Fibroblast of lung (primary cell): ENCODE results near the gene TIMM13. TPM values are rescaled to one million over a fixed set of nuclear protein-coding genes. Genes with fewer than 3 reads are reported as not detected.

ENCODE experiments used
- DNase-seq, 2 donors: peaks; one replicate each; pipeline versions ENCODE4 v3.0.0 to v3.0.0-alpha.2; 2010; ENCODE audit warnings: low read depth in 2 of 2
- H2AFZ ChIP-seq: 2 replicates; pipeline ENCODE4 v1.5.1; 2012; ENCODE audit warnings: low read length, control low read depth, inconsistent platforms
- H3K27ac ChIP-seq: 2 replicates; pipeline ENCODE4 v1.5.1; 2011; ENCODE audit warnings: low read length, control low read depth; ENCODE audit not compliant: insufficient read depth
- H3K27me3 ChIP-seq: 2 replicates; pipeline ENCODE4 v1.5.1; 2011; ENCODE audit warnings: mild to moderate bottlenecking, low read length; ENCODE audit not compliant: control insufficient read depth, insufficient read depth
- H3K36me3 ChIP-seq: 2 replicates; pipeline ENCODE4 v1.5.1; 2011; ENCODE audit warnings: low read length; ENCODE audit not compliant: control insufficient read depth, insufficient read depth
- H3K4me1 ChIP-seq: 2 replicates; pipeline ENCODE4 v1.5.1; 2011; ENCODE audit warnings: low read length; ENCODE audit not compliant: control insufficient read depth, insufficient read depth; ENCODE audit errors: extremely low read depth
- H3K4me2 ChIP-seq: 2 replicates; pipeline ENCODE4 v1.5.1; 2011; ENCODE audit warnings: low read length, control low read depth; ENCODE audit not compliant: insufficient read depth; ENCODE audit errors: extremely low read depth
- H3K4me3 ChIP-seq, 4 experiments: fragments of 200-600 bp in 1 of 4; sonication (generic) in 1 of 4; replicated peaks in 1 of 4; 2 replicates each; pipeline ENCODE4 v1.5.1; 2011 to 2016; ENCODE audit warnings: low read length in 4 of 4, low read depth in 3 of 4, mild to moderate bottlenecking in 3 of 4, control low read depth in 2 of 4, inconsistent platforms in 1 of 4, mixed read lengths in 1 of 4; ENCODE audit not compliant: insufficient read depth in 1 of 4; ENCODE audit errors: control extremely low read depth in 1 of 4
- H3K79me2 ChIP-seq: 2 replicates; pipeline ENCODE4 v1.5.1; 2012; ENCODE audit warnings: mild to moderate bottlenecking, low read length, inconsistent platforms; ENCODE audit not compliant: control insufficient read depth, insufficient read depth
- H3K9ac ChIP-seq: 2 replicates; pipeline ENCODE4 v1.5.1; 2011; ENCODE audit warnings: mild to moderate bottlenecking, low read length, control low read depth; ENCODE audit not compliant: insufficient read depth
- H3K9me3 ChIP-seq: 2 replicates; pipeline ENCODE4 v1.5.1; 2012; ENCODE audit warnings: low read depth, low read length; ENCODE audit not compliant: control insufficient read depth, insufficient read depth
- H4K20me1 ChIP-seq: 2 replicates; pipeline ENCODE4 v1.5.1; 2011; ENCODE audit warnings: low read length; ENCODE audit not compliant: control insufficient read depth, insufficient read depth; ENCODE audit errors: extremely low read depth
- CTCF ChIP-seq, 2 donors: IDR thresholded peaks in 1 of 2; conservative IDR thresholded peaks in 1 of 2; 1 replicate in 1 of 2; 2 replicates in 1 of 2; pipeline ENCODE4 v1.5.1; 2011 to 2012; ENCODE audit warnings: low read length in 2 of 2, control low read depth in 1 of 2, inconsistent platforms in 1 of 2, low read depth in 1 of 2, mild to moderate bottlenecking in 1 of 2
- EZH2 ChIP-seq: IDR thresholded peaks from 2 replicates; pipeline ENCODE4 v1.5.1; 2012; ENCODE audit warnings: low read length, control low read depth, mild to moderate bottlenecking; ENCODE audit errors: missing control alignments
- polyA plus RNA-seq, 2 donors: library from polyadenylated mRNA; depleted of rRNA in 1 of 2; stranded (reverse) in 1 of 2; unstranded in 1 of 2; fragments of >200 nt; gene quantifications; 2 replicates each; pipeline ENCODE4 v1.2.1, GENCODE V29; 2011 to 2012; ENCODE audit warnings: missing spikeins in 1 of 2
- total RNA-seq: library from RNA; depleted of rRNA; stranded (reverse); fragments of >200 nt; gene quantifications from 2 replicates; pipeline ENCODE4 v1.2.1, GENCODE V29; 2014

The TIMM13 gene
- total and polyA plus RNA-seq, 2 donors (not counting 1 experiment from before 2014, with no cell fraction given), result 14.1 to 27.6 TPM

- Histone ChIP-seq H3K4me2 (peak overlapping the region; percentile 87), H3K4me1 (peaks cover 2% of the 10 kb centered on the region), H3K36me3 (no peaks in the 10 kb centered on the region), H3K27me3 (no peaks in the 10 kb centered on the region), H3K9ac (no peak overlapping the region), H3K9me3 (no peaks in the 10 kb centered on the region), H3K27ac (peak overlapping the region; percentile 52), H3K79me2 (no peaks in the 10 kb centered on the region), H4K20me1 (no peaks in the 10 kb centered on the region), H2AFZ (peak overlapping the region; percentile 45), H3K4me3 (peak overlapping the region; percentile 35 to 87 (median 76))
- no peak for TF ChIP-seq EZH2
- no peak for TF ChIP-seq CTCF (conservative IDR thresholded peaks at IDR 0.05 in 1 of 2, IDR thresholded peaks at IDR 0.05 in 1 of 2; ENCODE audit: low read depth in 1 of 2, low read length in 2 of 2)
- peak; percentile 96 to 99 for DNase-seq
Measured at GRCh38 chr19:2462635-2463421, 35.4 kb upstream of the TIMM13 start.

DNA sequence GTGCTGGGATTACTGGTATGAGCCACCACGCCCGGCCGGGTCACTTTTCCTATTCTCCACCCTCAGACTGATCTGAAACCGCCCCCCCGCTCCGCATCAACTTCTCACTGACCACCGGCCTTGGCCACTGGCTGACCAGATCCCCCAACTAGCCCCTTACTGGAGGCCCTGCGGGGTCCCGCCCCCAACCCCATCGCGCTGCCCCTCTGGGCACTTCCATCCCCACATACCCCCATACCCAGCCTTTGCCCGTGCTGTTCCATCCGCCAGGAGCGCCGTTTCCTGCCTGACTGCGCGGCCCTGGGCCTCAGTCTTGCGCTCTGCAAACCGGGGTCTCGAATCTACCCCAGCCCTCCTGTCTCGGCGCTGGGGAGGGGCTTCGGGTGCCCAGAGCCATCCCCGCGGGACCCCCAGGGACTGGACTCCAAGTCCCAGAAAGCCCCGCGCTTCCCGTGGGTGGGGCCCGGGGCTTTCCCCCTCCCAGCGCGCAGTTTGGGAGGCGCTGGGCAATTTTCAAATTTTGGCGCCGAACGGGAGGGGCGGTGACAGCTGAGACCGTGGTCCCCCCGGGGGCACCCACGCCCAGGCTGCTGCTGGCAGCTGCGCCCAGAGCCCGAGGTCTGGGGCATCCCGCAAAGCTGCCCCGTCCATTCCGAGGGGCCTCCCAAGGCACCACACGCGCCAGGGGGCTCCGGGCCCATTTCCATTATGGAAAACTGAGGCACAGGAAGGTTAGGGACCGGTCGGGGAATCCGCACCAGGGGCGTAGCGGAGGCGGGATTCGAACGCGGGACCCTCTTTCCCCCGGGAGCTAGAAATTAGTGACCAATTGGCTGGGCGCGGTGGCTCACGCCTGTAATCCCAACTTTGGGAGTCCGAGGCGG is 34.6 kb upstream of the TIMM13 start:
- DNase-seq, result peak; percentile 49 to 66
- Histone ChIP-seq H3K27ac (peak overlapping the region; percentile 52), H3K9ac (peak overlapping the region; percentile 66)

More for the DNA sequence above, 34.6 kb upstream of the TIMM13 start:
- Histone ChIP-seq H2AFZ (peak overlapping the region; percentile 86), H3K9me3 (no peaks in the 10 kb centered on the region), H3K4me1 (peaks cover 3% of the 10 kb centered on the region), H3K36me3 (no peaks in the 10 kb centered on the region), H3K4me2 (peak overlapping the region; percentile 87), H4K20me1 (no peaks in the 10 kb centered on the region), H3K79me2 (peaks cover 2% of the 10 kb centered on the region), H3K27me3 (no peaks in the 10 kb centered on the region), H3K4me3 (peak overlapping the region; percentile 69 to 87 (median 76))
- no peak for TF ChIP-seq CTCF (conservative IDR thresholded peaks at IDR 0.05 in 1 of 2, IDR thresholded peaks at IDR 0.05 in 1 of 2; ENCODE audit: low read depth in 1 of 2, low read length in 2 of 2)
- no peak for TF ChIP-seq EZH2
